C4-2B (cell line): ENCODE data around the gene ANKZF1.
"Not testable (repeated sequence)": the region's sequence is repeated elsewhere in the genome, so short reads cannot be mapped to it uniquely, and the experiment has no call there.

Source experiments
- H3K27ac ChIP-seq: fragments of 450-650 bp; 2 replicates; pipeline ENCODE4 v1.5.1; 2017
- ZFX ChIP-seq: fragments of 450-650 bp; IDR thresholded peaks from 2 replicates; pipeline ENCODE4 v1.6.1; 2017
- TF ChIP-seq, protein P1 (sequence below): fragments of 450-650 bp; conservative IDR thresholded peaks from 2 replicates; pipeline ENCODE4 v1.5.1; 2017; ENCODE audit warnings: mild to moderate bottlenecking

Gene ANKZF1

DNA sequence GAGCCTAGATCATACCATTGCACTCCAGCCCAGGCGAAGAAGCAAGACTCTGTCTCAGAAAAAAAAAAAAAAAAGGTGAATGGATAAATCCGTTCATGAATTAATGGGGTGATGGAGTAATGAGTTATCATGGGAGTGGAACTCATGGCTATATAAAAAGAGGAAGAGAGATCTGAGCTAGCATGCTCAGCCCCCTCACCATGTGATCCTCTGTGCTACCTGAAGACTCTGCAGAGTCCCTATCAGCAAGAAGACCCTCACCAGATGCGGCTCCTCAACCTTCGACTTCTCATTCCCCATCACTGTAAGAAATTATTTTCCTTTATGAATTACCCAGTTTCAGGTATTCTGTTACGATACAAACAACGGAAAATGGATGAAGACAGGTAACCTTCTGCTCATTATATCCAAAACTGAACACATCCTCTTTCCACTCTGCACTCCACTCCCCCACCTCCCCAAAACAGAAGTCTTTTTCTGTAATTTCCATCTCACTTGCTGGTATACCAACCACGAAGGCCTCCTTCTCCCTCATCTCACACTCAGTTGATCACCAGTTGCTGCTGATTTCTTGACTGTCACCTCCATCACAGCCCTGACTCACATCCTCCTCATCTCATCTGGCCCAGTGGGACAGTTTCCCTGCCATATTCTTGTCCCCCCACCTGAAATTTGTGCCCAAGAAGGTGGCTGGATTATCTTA lies 42.7 kb upstream of the ANKZF1 start:
- TF ChIP-seq, protein P1, sequence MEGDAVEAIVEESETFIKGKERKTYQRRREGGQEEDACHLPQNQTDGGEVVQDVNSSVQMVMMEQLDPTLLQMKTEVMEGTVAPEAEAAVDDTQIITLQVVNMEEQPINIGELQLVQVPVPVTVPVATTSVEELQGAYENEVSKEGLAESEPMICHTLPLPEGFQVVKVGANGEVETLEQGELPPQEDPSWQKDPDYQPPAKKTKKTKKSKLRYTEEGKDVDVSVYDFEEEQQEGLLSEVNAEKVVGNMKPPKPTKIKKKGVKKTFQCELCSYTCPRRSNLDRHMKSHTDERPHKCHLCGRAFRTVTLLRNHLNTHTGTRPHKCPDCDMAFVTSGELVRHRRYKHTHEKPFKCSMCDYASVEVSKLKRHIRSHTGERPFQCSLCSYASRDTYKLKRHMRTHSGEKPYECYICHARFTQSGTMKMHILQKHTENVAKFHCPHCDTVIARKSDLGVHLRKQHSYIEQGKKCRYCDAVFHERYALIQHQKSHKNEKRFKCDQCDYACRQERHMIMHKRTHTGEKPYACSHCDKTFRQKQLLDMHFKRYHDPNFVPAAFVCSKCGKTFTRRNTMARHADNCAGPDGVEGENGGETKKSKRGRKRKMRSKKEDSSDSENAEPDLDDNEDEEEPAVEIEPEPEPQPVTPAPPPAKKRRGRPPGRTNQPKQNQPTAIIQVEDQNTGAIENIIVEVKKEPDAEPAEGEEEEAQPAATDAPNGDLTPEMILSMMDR, result no peak
- TF ChIP-seq ZFX, result no peak
- H3K27ac ChIP-seq, result no peak overlapping the region

DNA sequence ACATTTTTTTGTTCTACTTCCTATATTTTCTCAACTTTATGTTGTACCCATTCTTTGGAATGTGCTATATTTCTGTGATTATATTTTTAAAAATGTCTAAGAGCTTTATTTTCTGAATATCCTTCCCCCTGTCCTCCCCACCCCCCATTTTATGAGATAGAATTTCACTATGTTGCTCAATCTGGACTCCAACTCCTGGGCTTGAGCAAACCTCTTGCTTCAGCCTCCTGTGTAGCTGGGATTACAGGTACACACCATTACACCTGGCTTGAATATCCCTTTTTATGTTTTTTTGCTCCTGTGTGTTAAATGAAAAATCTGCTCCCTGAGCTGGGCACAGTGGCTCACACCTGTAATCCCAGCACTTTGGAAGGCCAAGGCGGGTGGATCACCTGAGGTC lies 32.2 kb upstream of the ANKZF1 start:
- H3K27ac ChIP-seq, result no peak overlapping the region
- no peak for TF ChIP-seq ZFX
- TF ChIP-seq, protein P1, result no peak

DNA sequence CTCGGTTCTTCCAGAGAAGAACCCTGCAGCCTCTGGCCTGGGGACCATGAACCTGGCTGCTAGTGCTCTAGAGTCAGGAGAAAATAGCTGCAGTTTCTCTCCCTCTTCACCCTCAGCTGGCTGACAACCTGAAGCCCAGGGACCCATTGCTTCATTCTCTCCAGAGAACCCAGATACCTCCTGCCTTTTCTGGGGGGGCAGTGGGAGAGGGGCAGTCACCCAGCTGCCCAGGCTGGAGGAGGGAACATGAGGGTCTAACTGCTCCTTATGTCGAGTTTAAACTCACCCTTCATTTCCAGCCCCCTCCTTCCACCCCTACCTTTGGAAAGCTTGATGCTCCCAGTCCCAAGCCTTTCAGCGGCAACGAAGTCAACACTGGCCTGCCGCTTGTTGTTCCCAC lies 30.6 kb upstream of the ANKZF1 start:
- H3K27ac ChIP-seq, result no peak overlapping the region
- no peak for TF ChIP-seq ZFX
- TF ChIP-seq, protein P1, result no peak

DNA sequence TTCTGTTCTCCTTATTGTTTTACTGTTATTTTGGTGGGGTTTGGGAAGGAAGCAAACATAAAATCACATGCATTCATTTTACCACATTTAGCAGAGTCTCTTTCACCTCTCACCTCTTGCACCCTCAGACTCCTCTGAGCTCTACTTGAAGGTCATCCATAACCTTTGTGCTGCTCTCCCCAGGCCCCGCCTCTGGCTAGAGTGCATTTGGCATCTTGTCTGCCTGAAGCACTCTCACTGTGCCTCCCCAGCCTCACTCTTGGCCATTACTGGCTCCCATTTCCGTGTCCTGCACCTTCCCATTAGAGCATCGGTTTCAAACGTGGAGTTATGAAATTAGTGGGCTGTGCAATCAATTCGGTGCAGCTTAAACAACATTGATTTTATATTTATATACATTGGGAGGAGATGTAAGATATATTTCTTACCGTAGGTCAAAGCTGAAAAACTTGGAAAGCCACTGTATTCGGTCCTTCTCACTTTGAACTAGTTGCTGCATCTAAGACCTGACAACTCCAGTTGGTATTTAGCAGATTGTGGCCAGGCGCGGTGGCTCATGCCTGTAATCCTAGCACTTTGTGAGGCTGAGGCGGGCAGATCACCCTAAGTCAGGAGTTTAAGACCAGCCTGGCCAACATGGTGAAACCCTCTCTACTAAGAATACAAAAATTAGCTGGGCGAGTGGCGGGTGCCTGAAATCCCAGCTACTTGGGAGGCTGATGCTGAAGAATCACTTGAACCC lies 30.0 kb upstream of the ANKZF1 start:
- TF ChIP-seq ZFX, result no peak
- TF ChIP-seq, protein P1, result no peak

DNA sequence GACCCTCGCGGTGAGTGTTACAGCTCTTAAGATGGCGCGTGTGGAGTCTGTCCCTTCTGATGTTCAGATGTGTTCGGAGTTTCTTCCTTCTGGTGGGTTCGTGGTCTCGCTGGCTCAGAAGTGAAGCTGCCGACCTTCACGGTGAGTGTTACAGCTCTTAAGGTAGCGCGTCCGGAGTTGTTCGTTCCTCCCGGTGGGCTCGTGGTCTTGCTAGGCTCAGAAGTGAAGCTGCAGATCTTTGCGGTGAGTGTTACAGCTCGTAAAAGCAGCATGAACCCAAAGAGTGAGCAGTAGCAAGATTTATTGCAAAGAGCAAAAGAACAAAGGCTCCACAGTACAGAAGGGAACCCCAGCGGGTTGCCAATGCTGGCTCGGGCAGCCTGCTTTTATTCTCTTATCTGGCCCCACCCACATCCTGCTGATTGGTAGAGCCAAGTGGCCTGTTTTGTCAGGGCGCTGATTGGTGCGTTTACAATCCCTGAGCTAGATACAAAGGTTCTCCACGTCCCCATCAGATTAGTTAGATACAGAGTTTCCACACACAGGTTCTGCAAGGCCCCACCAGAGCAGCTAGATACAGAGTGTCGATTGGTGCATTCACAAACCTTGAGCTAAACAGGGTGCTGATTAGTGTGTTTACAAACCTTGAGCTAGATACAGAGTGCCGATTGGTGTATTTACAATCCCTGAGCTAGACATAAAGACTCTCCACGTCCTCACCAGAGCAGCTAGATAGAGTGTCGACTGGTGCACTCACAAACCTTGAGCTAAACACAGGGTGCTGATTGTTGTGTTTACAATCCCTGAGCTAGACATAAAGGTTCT lies 28.9 kb upstream of the ANKZF1 start:
- H3K27ac ChIP-seq, result not testable (repeated sequence)

More for the DNA sequence above, 30.0 kb upstream of the ANKZF1 start:
- no peak overlapping the region for H3K27ac ChIP-seq

DNA sequence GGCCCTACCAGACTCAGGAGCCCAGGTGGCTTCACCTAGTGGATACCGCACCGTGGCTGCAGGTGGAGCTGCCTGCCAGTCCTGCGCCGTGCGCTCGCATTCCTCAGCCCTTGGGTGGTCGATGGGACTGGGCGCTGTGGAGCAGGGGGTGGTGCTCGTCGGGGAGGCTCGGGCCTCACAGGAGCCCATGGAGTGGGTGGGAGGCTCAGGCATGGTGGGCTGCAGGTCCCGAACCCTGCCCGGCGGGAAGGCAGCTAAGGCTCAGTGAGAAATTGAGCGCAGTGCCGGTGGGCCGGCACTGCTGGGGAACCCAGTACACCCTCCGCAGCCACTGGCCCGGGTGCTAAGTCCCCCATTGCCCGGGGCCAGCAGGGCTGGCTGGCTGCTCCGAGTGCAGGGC lies 28.3 kb upstream of the ANKZF1 start:
- not testable (repeated sequence) for H3K27ac ChIP-seq

DNA sequence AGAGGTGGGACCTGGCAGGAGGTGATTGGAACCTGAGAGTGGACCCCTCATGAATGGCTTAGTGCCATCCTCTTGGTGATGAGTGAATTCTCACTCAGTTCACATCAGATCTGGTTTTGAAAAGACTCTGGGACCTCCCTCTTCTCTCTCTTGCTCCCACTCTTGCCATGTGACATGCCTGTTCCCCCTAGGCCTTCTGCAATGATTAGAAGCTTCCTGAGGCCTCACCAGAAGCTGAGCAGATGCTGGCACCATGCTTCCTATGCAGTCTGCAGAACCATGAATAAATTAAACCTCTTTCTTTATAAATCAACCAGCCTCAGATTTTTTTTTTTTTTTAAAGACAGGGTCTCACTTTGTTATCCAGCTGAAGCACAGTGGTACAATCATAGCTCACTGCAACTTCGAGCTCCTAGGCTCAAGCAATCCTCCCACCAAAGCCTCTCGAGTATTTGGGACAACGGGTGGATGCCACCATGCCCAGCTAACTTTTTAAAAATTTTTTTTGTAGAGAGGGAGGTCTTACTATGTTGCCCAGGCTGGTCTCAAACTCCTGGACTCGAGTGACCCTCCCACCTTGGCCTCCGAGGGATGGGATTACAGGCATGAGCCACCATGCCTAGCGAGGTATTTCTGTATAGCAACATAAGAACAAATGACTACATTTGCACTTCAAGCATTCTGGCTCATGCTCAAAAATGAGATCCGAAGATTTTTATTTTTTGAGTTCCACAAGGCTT lies 25.0 kb upstream of the ANKZF1 start:
- no peak for TF ChIP-seq ZFX
- TF ChIP-seq, protein P1, result no peak

DNA sequence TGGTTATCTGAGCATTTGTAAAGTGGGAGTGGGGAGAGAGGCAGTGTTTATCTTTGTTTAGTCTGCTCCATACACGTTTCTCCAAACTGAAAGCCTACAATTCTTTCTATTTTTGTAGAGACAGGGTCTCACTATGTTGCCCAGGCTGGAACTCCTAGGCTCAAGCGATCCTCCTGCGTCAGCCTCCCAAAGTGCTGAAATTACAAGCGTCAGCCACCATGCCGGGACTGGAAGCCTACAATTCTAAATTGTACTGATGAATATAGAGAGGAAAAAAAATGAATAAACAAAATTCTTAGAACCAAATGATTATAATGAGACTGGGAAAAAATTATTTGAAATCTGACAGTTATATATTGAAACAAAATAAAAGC lies 24.5 kb upstream of the ANKZF1 start:
- no peak for TF ChIP-seq ZFX
- TF ChIP-seq, protein P1, result no peak
- no peak overlapping the region for H3K27ac ChIP-seq

More for the DNA sequence above, 25.0 kb upstream of the ANKZF1 start:
- H3K27ac ChIP-seq, result no peak overlapping the region
